ENCODE measurements around the gene RTN4RL1. TPM values are rescaled to one million over a fixed set of nuclear protein-coding genes. Genes with fewer than 3 reads are reported as not detected.

The RTN4RL1 gene
- total RNA-seq, 1 experiment from 2014 or later, result 0.80 TPM

DNA sequence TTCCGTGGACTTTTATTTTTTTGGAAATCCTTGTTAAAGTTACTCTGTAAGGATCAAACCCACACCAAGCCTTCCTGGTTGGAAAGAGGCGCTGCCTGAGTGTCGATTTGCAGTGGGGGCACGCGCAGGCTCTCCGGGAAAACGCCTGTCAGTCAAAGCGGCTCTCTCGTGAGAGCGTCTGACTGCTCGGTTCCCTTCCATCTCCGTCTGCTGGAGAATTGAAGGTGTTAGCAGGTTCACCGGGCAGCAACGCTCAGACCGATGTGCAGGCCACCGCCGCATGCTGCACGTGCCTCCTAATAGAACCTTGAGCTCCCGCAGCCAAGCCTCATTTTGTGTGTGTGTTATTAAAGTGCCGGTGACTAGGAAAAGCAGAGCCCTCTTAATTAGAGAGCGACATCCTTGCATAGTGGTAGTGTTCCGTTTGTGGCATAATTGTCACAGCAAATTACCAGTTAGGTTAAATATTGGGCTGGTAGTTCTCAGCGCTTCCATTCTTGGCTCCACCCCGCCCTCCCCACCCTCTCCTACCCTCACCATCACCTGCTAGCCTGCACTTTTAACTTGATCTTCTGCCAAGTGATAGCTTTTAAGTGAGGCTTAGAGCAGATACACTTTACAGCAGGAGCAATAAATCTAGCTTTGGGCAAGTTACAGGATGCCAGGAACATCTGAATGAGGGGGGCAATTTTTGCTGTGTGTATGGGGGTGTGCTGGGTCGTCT is 119.8 kb downstream of the RTN4RL1 start:
- CTCF ChIA-PET, result interaction anchor here (0.6 kb wide), 1 partner anchor 335 kb away, joined by 4 read pairs; no protein-coding TSS in a partner anchor
- ATAC-seq (no peak), DNase-seq (ENCODE audit: low read depth, low spot score) (no peak)
- H3K27me3 ChIP-seq (ENCODE audit: control insufficient read depth, insufficient read depth, low read length), result 0 out of 2 replicates have a peak, but pooled peaks cover 2% of the 10 kb centered on the region
- no peak overlapping the region for H3K27ac ChIP-seq (ENCODE audit: low read length)
- in situ Hi-C loops (cut with HindIII; ENCODE audit: low pct_unique_long_range_greater_than_20kb, low sequenced_read_pairs), result no loop called here
- POLR2A ChIA-PET, result no interaction called here
- no peaks in the 10 kb centered on the region for H3K36me3 ChIP-seq (ENCODE audit: control insufficient read depth, insufficient read depth, low read length)
- H3K4me1 ChIP-seq (ENCODE audit: control insufficient read depth, insufficient read depth, low read length), result no peaks in the 10 kb centered on the region; the same call in 1 of the 2 replicates
- no TSS peak for BruUV-seq (replicated peaks)
- intact Hi-C loops (cut with micrococcal nuclease; ENCODE audit: unreplicated experiment), result no loop called here
- no peak overlapping the region for H3K4me3 ChIP-seq (ENCODE audit: low read depth in 2 of 2, low read length in 2 of 2)
- TF ChIP-seq, protein P1, sequence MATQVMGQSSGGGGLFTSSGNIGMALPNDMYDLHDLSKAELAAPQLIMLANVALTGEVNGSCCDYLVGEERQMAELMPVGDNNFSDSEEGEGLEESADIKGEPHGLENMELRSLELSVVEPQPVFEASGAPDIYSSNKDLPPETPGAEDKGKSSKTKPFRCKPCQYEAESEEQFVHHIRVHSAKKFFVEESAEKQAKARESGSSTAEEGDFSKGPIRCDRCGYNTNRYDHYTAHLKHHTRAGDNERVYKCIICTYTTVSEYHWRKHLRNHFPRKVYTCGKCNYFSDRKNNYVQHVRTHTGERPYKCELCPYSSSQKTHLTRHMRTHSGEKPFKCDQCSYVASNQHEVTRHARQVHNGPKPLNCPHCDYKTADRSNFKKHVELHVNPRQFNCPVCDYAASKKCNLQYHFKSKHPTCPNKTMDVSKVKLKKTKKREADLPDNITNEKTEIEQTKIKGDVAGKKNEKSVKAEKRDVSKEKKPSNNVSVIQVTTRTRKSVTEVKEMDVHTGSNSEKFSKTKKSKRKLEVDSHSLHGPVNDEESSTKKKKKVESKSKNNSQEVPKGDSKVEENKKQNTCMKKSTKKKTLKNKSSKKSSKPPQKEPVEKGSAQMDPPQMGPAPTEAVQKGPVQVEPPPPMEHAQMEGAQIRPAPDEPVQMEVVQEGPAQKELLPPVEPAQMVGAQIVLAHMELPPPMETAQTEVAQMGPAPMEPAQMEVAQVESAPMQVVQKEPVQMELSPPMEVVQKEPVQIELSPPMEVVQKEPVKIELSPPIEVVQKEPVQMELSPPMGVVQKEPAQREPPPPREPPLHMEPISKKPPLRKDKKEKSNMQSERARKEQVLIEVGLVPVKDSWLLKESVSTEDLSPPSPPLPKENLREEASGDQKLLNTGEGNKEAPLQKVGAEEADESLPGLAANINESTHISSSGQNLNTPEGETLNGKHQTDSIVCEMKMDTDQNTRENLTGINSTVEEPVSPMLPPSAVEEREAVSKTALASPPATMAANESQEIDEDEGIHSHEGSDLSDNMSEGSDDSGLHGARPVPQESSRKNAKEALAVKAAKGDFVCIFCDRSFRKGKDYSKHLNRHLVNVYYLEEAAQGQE (IDR thresholded peaks at IDR 0.05; ENCODE audit: insufficient read depth in 1 of 2, low read depth in 2 of 2, low read length in 1 of 2), result no peak
- no peak for TF ChIP-seq SIN3A (IDR thresholded peaks at IDR 0.05; ENCODE audit: borderline replicate concordance, insufficient read depth, low read depth, low read length)
- no peaks in the 10 kb centered on the region for H3K9me3 ChIP-seq (ENCODE audit: control insufficient read depth, insufficient read depth, low read depth, low read length)

- H3K9me3 ChIP-seq (ENCODE audit: control insufficient read depth, insufficient read depth, low read depth, low read length), result no peaks in the 10 kb centered on the region
- intact Hi-C loops (cut with micrococcal nuclease; ENCODE audit: unreplicated experiment) (no loop called here), in situ Hi-C loops (cut with HindIII; ENCODE audit: low pct_unique_long_range_greater_than_20kb, low sequenced_read_pairs) (no loop called here)
- TF ChIP-seq TCF7L2 (IDR thresholded peaks at IDR 0.05; ENCODE audit: low read depth, low read length), result no peak
- TF ChIP-seq POLR2AphosphoS5 (IDR thresholded peaks at IDR 0.05; ENCODE audit: low read depth, low read length), result no peak
- TF ChIP-seq, protein P1 (IDR thresholded peaks at IDR 0.05; ENCODE audit: insufficient read depth in 1 of 2, low read depth in 2 of 2, low read length in 1 of 2), result no peak
- TF ChIP-seq SIN3A (IDR thresholded peaks at IDR 0.05; ENCODE audit: borderline replicate concordance, insufficient read depth, low read depth, low read length), result no peak
- TF ChIP-seq CTCF (IDR thresholded peaks at IDR 0.05), result no peak
- ATAC-seq, result no peak
- no peaks in the 10 kb centered on the region for H3K36me3 ChIP-seq (ENCODE audit: control insufficient read depth, insufficient read depth, low read length)
- DNase-seq (ENCODE audit: low read depth, low spot score), result no peak
- ChIA-PET CTCF (no interaction called here), POLR2A (no interaction called here)
- H3K4me1 ChIP-seq (ENCODE audit: control insufficient read depth, insufficient read depth, low read length), result no peaks in the 10 kb centered on the region; the same call in 1 of the 2 replicates
- no peak overlapping the region for H3K27ac ChIP-seq (ENCODE audit: low read length)
- BruUV-seq (replicated peaks), result no TSS peak
- H3K27me3 ChIP-seq (ENCODE audit: control insufficient read depth, insufficient read depth, low read length), result 0 out of 2 replicates have a peak, but pooled peaks cover 2% of the 10 kb centered on the region
- H3K4me3 ChIP-seq (ENCODE audit: low read depth in 2 of 2, low read length in 2 of 2), result no peak overlapping the region
Observed at GRCh38 chr17:1904273-1905182, 120.6 kb downstream of the RTN4RL1 start.

Measured in Panc1 (cell line).